Measurements from ENCODE around the gene BCAP29.

GRCh38 chr7:107622429-107622828 is 42.4 kb downstream of the BCAP29 start:
- no peak for TF ChIP-seq POLR2A (IDR thresholded peaks at IDR 0.05)
- TF ChIP-seq CTCF (IDR thresholded peaks at IDR 0.05): no peak
- TF ChIP-seq POLR2AphosphoS5 (IDR thresholded peaks at IDR 0.05): no peak
- TF ChIP-seq EP300 (IDR thresholded peaks at IDR 0.05): no peak

Data from suprapubic skin (tissue), 4 donors.